ENCODE data around the gene TMC1. TPM values are rescaled to one million over a fixed set of nuclear protein-coding genes. Genes with fewer than 3 reads are reported as not detected.

Gene TMC1
- polyA plus RNA-seq, 3 donors, result 0.16 to 0.55 (median 0.40) TPM

DNA sequence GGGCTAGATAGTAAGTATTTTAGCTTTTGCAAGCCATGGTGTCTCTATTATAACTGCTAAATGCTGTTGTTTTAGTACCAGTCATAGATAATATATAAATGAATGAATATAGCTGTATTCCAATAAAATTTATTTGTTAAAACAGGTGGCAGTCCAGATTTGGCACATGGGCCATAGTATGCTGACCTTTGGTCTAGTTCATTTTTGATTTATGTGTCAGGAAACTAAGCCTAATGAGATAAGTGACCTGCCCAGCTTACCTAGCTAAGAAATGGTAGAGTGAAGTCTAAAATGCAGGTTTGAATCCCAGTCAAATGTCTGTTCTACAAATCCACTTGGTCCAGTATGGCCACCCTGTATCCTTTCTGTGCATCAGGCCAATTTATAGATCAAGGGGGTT is 292.1 kb downstream of the TMC1 start:
- Mint-ChIP-seq H3K27me3 (ENCODE audit: low read depth in 3 of 3) (peaks cover 0 to 5% (median 2%) of the 10 kb centered on the region in 3 donors), H3K9me3 (no peaks in the 10 kb centered on the region), H3K27ac (no peak overlapping the region), H3K4me3 (no peak overlapping the region), H3K36me3 (no peaks in the 10 kb centered on the region), H3K4me1 (no peaks in the 10 kb centered on the region)
- no peaks in the 10 kb centered on the region for H3K9me3 ChIP-seq (replicated peaks in 1 of 2; ENCODE audit: control insufficient read depth in 1 of 2, insufficient read depth in 1 of 2, low read length in 2 of 2)
- intact Hi-C loops (cut with micrococcal nuclease), result no loop called here
- no peaks in the 10 kb centered on the region for H3K36me3 ChIP-seq (replicated peaks in 1 of 2; ENCODE audit: control insufficient read depth in 1 of 2, insufficient read depth in 2 of 2, low read length in 2 of 2)
- H3K4me3 ChIP-seq (replicated peaks in 1 of 3; ENCODE audit: low read depth in 2 of 3, low read length in 3 of 3), result no peak overlapping the region
- H3K4me2 ChIP-seq (replicated peaks; ENCODE audit: extremely low read depth, low read length, poor library complexity, severe bottlenecking), result no peak overlapping the region
- no peak for TF ChIP-seq CTCF (IDR thresholded peaks at IDR 0.05)
- no peak for DNase-seq
- no peak overlapping the region for H3K27ac ChIP-seq (ENCODE audit: low read depth in 1 of 2, low read length in 2 of 2)
- no peaks in the 10 kb centered on the region for H4K20me1 ChIP-seq (ENCODE audit: insufficient read depth, low read length)
- no peaks in the 10 kb centered on the region for H3K79me2 ChIP-seq (ENCODE audit: insufficient read depth, low read length)
- no peaks in the 10 kb centered on the region for H3K27me3 ChIP-seq (ENCODE audit: control insufficient read depth in 2 of 2, insufficient read depth in 2 of 2, low read length in 2 of 2)
- no peaks in the 10 kb centered on the region for H3K4me1 ChIP-seq (ENCODE audit: control insufficient read depth in 1 of 2, insufficient read depth in 2 of 2, low read length in 2 of 2)
- no peak overlapping the region for H2AFZ ChIP-seq (ENCODE audit: insufficient read depth, low read depth, low read length, poor library complexity, severe bottlenecking)
- no peak overlapping the region for H3K9ac ChIP-seq (ENCODE audit: insufficient read depth, low read length, poor library complexity, severe bottlenecking)

DNA sequence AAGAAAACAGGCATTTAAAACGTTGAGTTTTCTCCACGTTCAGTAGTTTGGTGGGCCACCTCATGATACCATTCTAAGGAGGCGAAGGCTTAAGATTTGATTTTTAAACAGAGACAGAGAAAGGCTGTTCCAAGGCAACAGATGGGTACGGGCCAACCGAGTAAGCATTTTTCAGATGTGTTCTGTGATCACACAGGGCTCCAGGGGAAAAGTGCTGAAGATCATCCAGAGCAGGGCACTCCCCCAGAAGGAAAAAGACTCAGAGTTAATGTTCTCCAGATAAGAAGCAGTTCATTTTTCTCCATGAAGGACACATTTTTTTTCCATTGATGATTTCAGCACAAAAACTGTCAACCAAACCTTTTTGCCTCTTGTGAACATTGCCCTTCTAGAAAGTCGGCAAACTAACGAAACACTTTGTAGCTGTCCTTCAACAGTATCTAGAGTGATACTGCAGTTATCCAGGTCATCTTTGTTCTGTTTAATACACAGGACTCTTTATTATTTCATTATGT is 292.7 kb downstream of the TMC1 start:
- Histone ChIP-seq H3K4me3 (replicated peaks in 1 of 3; ENCODE audit: low read depth in 2 of 3, low read length in 3 of 3) (no peak overlapping the region), H3K36me3 (replicated peaks in 1 of 2; ENCODE audit: control insufficient read depth in 1 of 2, insufficient read depth in 2 of 2, low read length in 2 of 2) (no peaks in the 10 kb centered on the region), H3K9ac (ENCODE audit: insufficient read depth, low read length, poor library complexity, severe bottlenecking) (no peak overlapping the region), H3K9me3 (replicated peaks in 1 of 2; ENCODE audit: control insufficient read depth in 1 of 2, insufficient read depth in 1 of 2, low read length in 2 of 2) (no peaks in the 10 kb centered on the region), H3K27me3 (ENCODE audit: control insufficient read depth in 2 of 2, insufficient read depth in 2 of 2, low read length in 2 of 2) (no peaks in the 10 kb centered on the region), H2AFZ (ENCODE audit: insufficient read depth, low read depth, low read length, poor library complexity, severe bottlenecking) (no peak overlapping the region), H3K4me1 (ENCODE audit: control insufficient read depth in 1 of 2, insufficient read depth in 2 of 2, low read length in 2 of 2) (no peaks in the 10 kb centered on the region), H3K79me2 (ENCODE audit: insufficient read depth, low read length) (no peaks in the 10 kb centered on the region), H3K27ac (ENCODE audit: low read depth in 1 of 2, low read length in 2 of 2) (no peak overlapping the region), H3K4me2 (replicated peaks; ENCODE audit: extremely low read depth, low read length, poor library complexity, severe bottlenecking) (no peak overlapping the region), H4K20me1 (ENCODE audit: insufficient read depth, low read length) (no peaks in the 10 kb centered on the region)
- no peaks in the 10 kb centered on the region for H3K4me1 Mint-ChIP-seq
- H3K36me3 Mint-ChIP-seq, result no peaks in the 10 kb centered on the region
- no peak overlapping the region for H3K4me3 Mint-ChIP-seq
- no peaks in the 10 kb centered on the region for H3K9me3 Mint-ChIP-seq
- no peak overlapping the region for H3K27ac Mint-ChIP-seq
- peaks cover 0 to 5% (median 2%) of the 10 kb centered on the region in 3 donors for H3K27me3 Mint-ChIP-seq (ENCODE audit: low read depth in 3 of 3)
- WGBS (ENCODE audit: insufficient coverage), result 98% methylated on average over 5 of the region's 7 CpGs
- no peak for TF ChIP-seq CTCF (IDR thresholded peaks at IDR 0.05)
- intact Hi-C loops (cut with micrococcal nuclease), result no loop called here
- no peak for DNase-seq
